Psoas muscle (tissue), 8 donors: ENCODE measurements around the gene TXK. TPM values are rescaled to one million over a fixed set of nuclear protein-coding genes. Genes with fewer than 3 reads are reported as not detected.
"Not testable (repeated sequence)": the region's sequence is repeated elsewhere in the genome, so short reads cannot be mapped to it uniquely, and the experiment has no call there.

Experiments
- ATAC-seq, 4 donors: fragments of 200-7000 bp; cut with Tn5 transposase; one replicate each; pipeline ENCODE4 v1.9.1; 2020; ENCODE audit warnings: moderate library complexity in 3 of 4, mild to moderate bottlenecking in 2 of 4
- DNase-seq, 2 donors: peaks; one replicate each; pipeline ENCODE4 v3.0.0-alpha.2; 2020
- H3K27ac ChIP-seq: fragments of 200-600 bp; one replicate; pipeline ENCODE4 v1.8.0; 2022
- H3K27me3 ChIP-seq, 3 donors: fragments of 200-600 bp in 1 of 3; one replicate each; pipeline versions ENCODE4 v1.6.1 to v1.8.0; 2013 to 2022; ENCODE audit warnings: low read length in 2 of 3, mild to moderate bottlenecking in 2 of 3, moderate library complexity in 1 of 3; ENCODE audit not compliant: insufficient read depth in 3 of 3
- H3K36me3 ChIP-seq, 2 donors: fragments of 200-600 bp in 1 of 2; one replicate each; pipeline versions ENCODE4 v1.6.1 to v1.8.0; 2013 to 2022; ENCODE audit warnings: low read depth in 1 of 2, mild to moderate bottlenecking in 1 of 2, moderate library complexity in 1 of 2; ENCODE audit not compliant: insufficient read depth in 1 of 2
- H3K4me1 ChIP-seq: fragments of 200-600 bp; one replicate; pipeline ENCODE4 v1.8.0; 2022
- H3K4me3 ChIP-seq: fragments of 200-600 bp; one replicate; pipeline ENCODE4 v1.8.0; 2022; ENCODE audit warnings: mild to moderate bottlenecking
- H3K9me3 ChIP-seq: fragments of 200-600 bp; one replicate; pipeline ENCODE4 v1.8.0; 2022
- CTCF ChIP-seq: fragments of 200-600 bp; IDR thresholded peaks from one replicate; pipeline ENCODE4 v1.8.0; 2022; ENCODE audit warnings: antibody characterized with exemption
- WGBS, 3 donors: extraction: QIAGEN DNeasy Blood & Tissue Kit; methylation state at CpG; one replicate each; pipeline versions ENCODE4 v1.1.6 to v1.1.7; 2013; 5-methylcytosine and 5-hydroxymethylcytosine counted together
- intact Hi-C, 2 donors: fragments of 100-400 bp; cut with DNase I; formaldehyde crosslinking; loops; one replicate each; pipeline versions ENCODE4 v1.11.0 to v1.14.2; 2022
- polyA plus RNA-seq, 3 donors: library from polyadenylated mRNA; stranded (reverse); fragments of 200-250 nt; gene quantifications; one replicate each; pipeline ENCODE4 v1.2.3, GENCODE V29; 2013
- total RNA-seq, 4 donors: library from RNA; stranded (reverse); fragmentation: NEBNext Ultra II Directional in 2 of 4; extraction: Animal tissue kit (Norgen Biotek cat#: 25700) in 2 of 4; gene quantifications; one replicate each; pipeline versions ENCODE4 v1.2.1 to v1.2.4, GENCODE V29; 2021 to 2023
- donor health status: healthy with polysubstance abuse.
- donor health status: DM: no; HTN: no; CAD: no; lungs with moderate emphysema.
- donor health status: Bipolar disorder and iron deficiency.
- donor health status: healthy.
- donor health status: DM: yes; HTN: yes; CAD: no.
- donor health status: DM: no; HTN: no; CAD: no.
- donor health status: DM: no; HTN: no; CAD: no.
- donor health status: DM: yes; HTN: yes; CAD: no.

Gene TXK
- total and polyA plus RNA-seq, 7 donors, result 0.07 to 0.52 (median 0.21) TPM; not detected in 1

GRCh38 chr4:48173056-48173991, 39.3 kb upstream of the TXK start:
- intact Hi-C loops, result loop anchor here in 1 of 2 donors (10.0 kb wide), 1 partner anchor 101 kb away; no protein-coding TSS in a partner anchor
- TF ChIP-seq CTCF, result no peak
- Histone ChIP-seq H3K27me3 (no peaks in the 10 kb centered on the region), H3K4me3 (no peak overlapping the region), H3K9me3 (no peaks in the 10 kb centered on the region), H3K4me1 (peaks cover 16% of the 10 kb centered on the region), H3K36me3 (no peaks in the 10 kb centered on the region), H3K27ac (peak overlapping the region; percentile 46)
- ATAC-seq (peak in 3 of 4 donors; percentile 64 to 84 (median 67)), DNase-seq (no peak)
- 74 to 78% (median 76%) methylated on average over 6 of the region's 6 CpGs for WGBS, 3 donors

- TF ChIP-seq CTCF, result no peak
Observed at GRCh38 chr4:48172651-48173050, 38.6 kb upstream of the TXK start.

GRCh38 chr4:48169636-48170035, 35.6 kb upstream of the TXK start:
- DNase-seq (no peak), ATAC-seq (peak in 2 of 4 donors; percentile 34 to 49)
- H3K9me3 ChIP-seq, result no peaks in the 10 kb centered on the region
- peaks cover 0 to 6% of the 10 kb centered on the region in 2 donors for H3K36me3 ChIP-seq
- WGBS, 3 donors, result 0 to 67% (median 46%) methylated on average over 1 of the region's 1 CpG
- H3K4me3 ChIP-seq, result no peak overlapping the region
- TF ChIP-seq CTCF, result no peak
- H3K27me3 ChIP-seq, result no peaks in the 10 kb centered on the region
- intact Hi-C loops, result loop anchor here in 1 of 2 donors (10.0 kb wide), 1 partner anchor 105 kb away; no protein-coding TSS in a partner anchor
- H3K4me1 ChIP-seq, result peaks cover 16% of the 10 kb centered on the region
- no peak overlapping the region for H3K27ac ChIP-seq

More at GRCh38 chr4:48172651-48173050, 38.6 kb upstream of the TXK start:
- WGBS, 3 donors, result 71 to 85% (median 76%) methylated on average over 4 of the region's 4 CpGs
- Histone ChIP-seq H3K36me3 (no peaks in the 10 kb centered on the region), H3K9me3 (no peaks in the 10 kb centered on the region), H3K27me3 (no peaks in the 10 kb centered on the region), H3K4me3 (no peak overlapping the region), H3K4me1 (peaks cover 16% of the 10 kb centered on the region), H3K27ac (no peak overlapping the region)
- no peak for ATAC-seq
- DNase-seq, result no peak
- intact Hi-C loops, result loop anchor here in 1 of 2 donors (10.0 kb wide), 1 partner anchor 102 kb away; no protein-coding TSS in a partner anchor

- Histone ChIP-seq H3K27me3 (no peaks in the 10 kb centered on the region), H3K4me1 (peaks cover 7% of the 10 kb centered on the region), H3K36me3 (peaks cover 0 to 6% of the 10 kb centered on the region in 2 donors), H3K27ac (no peak overlapping the region), H3K9me3 (no peaks in the 10 kb centered on the region), H3K4me3 (no peak overlapping the region)
- intact Hi-C loops, result no loop called here
- ATAC-seq (no peak), DNase-seq (no peak)
- no peak for TF ChIP-seq CTCF
- 73 to 80% (median 77%) methylated on average over 5 of the region's 5 CpGs for WGBS, 3 donors
Observed at GRCh38 chr4:48167538-48168263, 33.7 kb upstream of the TXK start.

GRCh38 chr4:48164561-48164960, 30.5 kb upstream of the TXK start:
- H3K4me3 ChIP-seq, H3K27ac ChIP-seq, DNase-seq, H3K9me3 ChIP-seq, H3K27me3 ChIP-seq, H3K4me1 ChIP-seq, ATAC-seq, intact Hi-C loops, H3K36me3 ChIP-seq: not testable (repeated sequence)
- 89 to 91% (median 90%) methylated on average over 9 of the region's 9 CpGs for WGBS, 3 donors
